Measurements from ENCODE around the gene TMC5. TPM values are rescaled to one million over a fixed set of nuclear protein-coding genes. Genes with fewer than 3 reads are reported as not detected.

Gene TMC5
- total and polyA plus RNA-seq, 2 of the 8 experiments (the other 6 are each of a cell fraction or from before 2014, with no cell fraction given) = 1.6 to 1.8 TPM

DNA sequence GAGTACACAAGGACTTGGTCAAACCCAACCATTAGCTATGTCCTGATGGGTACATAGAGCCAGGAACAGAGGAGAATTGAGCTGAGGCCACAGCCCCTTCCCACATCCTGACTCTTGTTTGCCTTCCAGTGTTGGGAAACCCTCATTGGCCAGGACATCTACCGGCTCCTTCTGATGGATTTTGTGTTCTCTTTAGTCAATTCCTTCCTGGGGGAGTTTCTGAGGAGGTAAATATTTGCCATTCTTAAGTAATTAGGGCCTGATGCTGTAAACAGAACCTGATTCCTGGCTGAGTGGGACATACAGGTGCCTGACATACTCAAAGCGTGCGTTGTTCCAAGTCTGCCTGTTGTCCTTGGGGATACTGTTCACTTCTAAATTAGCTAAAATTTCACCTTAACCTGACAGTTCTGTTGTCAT lies 61.6 kb downstream of the TMC5 start (continued):
- TF ChIP-seq, protein P1, sequence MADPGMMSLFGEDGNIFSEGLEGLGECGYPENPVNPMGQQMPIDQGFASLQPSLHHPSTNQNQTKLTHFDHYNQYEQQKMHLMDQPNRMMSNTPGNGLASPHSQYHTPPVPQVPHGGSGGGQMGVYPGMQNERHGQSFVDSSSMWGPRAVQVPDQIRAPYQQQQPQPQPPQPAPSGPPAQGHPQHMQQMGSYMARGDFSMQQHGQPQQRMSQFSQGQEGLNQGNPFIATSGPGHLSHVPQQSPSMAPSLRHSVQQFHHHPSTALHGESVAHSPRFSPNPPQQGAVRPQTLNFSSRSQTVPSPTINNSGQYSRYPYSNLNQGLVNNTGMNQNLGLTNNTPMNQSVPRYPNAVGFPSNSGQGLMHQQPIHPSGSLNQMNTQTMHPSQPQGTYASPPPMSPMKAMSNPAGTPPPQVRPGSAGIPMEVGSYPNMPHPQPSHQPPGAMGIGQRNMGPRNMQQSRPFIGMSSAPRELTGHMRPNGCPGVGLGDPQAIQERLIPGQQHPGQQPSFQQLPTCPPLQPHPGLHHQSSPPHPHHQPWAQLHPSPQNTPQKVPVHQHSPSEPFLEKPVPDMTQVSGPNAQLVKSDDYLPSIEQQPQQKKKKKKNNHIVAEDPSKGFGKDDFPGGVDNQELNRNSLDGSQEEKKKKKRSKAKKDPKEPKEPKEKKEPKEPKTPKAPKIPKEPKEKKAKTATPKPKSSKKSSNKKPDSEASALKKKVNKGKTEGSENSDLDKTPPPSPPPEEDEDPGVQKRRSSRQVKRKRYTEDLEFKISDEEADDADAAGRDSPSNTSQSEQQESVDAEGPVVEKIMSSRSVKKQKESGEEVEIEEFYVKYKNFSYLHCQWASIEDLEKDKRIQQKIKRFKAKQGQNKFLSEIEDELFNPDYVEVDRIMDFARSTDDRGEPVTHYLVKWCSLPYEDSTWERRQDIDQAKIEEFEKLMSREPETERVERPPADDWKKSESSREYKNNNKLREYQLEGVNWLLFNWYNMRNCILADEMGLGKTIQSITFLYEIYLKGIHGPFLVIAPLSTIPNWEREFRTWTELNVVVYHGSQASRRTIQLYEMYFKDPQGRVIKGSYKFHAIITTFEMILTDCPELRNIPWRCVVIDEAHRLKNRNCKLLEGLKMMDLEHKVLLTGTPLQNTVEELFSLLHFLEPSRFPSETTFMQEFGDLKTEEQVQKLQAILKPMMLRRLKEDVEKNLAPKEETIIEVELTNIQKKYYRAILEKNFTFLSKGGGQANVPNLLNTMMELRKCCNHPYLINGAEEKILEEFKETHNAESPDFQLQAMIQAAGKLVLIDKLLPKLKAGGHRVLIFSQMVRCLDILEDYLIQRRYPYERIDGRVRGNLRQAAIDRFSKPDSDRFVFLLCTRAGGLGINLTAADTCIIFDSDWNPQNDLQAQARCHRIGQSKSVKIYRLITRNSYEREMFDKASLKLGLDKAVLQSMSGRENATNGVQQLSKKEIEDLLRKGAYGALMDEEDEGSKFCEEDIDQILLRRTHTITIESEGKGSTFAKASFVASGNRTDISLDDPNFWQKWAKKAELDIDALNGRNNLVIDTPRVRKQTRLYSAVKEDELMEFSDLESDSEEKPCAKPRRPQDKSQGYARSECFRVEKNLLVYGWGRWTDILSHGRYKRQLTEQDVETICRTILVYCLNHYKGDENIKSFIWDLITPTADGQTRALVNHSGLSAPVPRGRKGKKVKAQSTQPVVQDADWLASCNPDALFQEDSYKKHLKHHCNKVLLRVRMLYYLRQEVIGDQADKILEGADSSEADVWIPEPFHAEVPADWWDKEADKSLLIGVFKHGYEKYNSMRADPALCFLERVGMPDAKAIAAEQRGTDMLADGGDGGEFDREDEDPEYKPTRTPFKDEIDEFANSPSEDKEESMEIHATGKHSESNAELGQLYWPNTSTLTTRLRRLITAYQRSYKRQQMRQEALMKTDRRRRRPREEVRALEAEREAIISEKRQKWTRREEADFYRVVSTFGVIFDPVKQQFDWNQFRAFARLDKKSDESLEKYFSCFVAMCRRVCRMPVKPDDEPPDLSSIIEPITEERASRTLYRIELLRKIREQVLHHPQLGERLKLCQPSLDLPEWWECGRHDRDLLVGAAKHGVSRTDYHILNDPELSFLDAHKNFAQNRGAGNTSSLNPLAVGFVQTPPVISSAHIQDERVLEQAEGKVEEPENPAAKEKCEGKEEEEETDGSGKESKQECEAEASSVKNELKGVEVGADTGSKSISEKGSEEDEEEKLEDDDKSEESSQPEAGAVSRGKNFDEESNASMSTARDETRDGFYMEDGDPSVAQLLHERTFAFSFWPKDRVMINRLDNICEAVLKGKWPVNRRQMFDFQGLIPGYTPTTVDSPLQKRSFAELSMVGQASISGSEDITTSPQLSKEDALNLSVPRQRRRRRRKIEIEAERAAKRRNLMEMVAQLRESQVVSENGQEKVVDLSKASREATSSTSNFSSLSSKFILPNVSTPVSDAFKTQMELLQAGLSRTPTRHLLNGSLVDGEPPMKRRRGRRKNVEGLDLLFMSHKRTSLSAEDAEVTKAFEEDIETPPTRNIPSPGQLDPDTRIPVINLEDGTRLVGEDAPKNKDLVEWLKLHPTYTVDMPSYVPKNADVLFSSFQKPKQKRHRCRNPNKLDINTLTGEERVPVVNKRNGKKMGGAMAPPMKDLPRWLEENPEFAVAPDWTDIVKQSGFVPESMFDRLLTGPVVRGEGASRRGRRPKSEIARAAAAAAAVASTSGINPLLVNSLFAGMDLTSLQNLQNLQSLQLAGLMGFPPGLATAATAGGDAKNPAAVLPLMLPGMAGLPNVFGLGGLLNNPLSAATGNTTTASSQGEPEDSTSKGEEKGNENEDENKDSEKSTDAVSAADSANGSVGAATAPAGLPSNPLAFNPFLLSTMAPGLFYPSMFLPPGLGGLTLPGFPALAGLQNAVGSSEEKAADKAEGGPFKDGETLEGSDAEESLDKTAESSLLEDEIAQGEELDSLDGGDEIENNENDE (IDR thresholded peaks at IDR 0.05; ENCODE audit: insufficient replicate concordance, low read length) = no peak
- TF ChIP-seq POLR2A (IDR thresholded peaks at IDR 0.05; ENCODE audit: control extremely low read depth in 1 of 2, low read depth in 2 of 2, low read length in 2 of 2) (no peak), RNF2 (IDR thresholded peaks at IDR 0.05; ENCODE audit: borderline replicate concordance, low read depth, low read length, missing control alignments, poor library complexity, severe bottlenecking) (no peak), CHD1 (IDR thresholded peaks at IDR 0.05; ENCODE audit: low read depth, low read length) (no peak), GABPA (IDR thresholded peaks at IDR 0.05; ENCODE audit: borderline replicate concordance, insufficient read depth, low read length) (no peak), BACH1 (IDR thresholded peaks at IDR 0.05; ENCODE audit: low read length) (no peak), KDM1A (IDR thresholded peaks at IDR 0.05; ENCODE audit: borderline replicate concordance, low read length) (no peak), NRF1 (IDR thresholded peaks at IDR 0.05; ENCODE audit: low read depth, low read length) (no peak), BRCA1 (IDR thresholded peaks at IDR 0.05; ENCODE audit: low read depth, low read length) (no peak), ASH2L (IDR thresholded peaks at IDR 0.05; ENCODE audit: low read length) (no peak)
- TF ChIP-seq, protein P2, sequence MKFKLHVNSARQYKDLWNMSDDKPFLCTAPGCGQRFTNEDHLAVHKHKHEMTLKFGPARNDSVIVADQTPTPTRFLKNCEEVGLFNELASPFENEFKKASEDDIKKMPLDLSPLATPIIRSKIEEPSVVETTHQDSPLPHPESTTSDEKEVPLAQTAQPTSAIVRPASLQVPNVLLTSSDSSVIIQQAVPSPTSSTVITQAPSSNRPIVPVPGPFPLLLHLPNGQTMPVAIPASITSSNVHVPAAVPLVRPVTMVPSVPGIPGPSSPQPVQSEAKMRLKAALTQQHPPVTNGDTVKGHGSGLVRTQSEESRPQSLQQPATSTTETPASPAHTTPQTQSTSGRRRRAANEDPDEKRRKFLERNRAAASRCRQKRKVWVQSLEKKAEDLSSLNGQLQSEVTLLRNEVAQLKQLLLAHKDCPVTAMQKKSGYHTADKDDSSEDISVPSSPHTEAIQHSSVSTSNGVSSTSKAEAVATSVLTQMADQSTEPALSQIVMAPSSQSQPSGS (IDR thresholded peaks at IDR 0.05; ENCODE audit: low read length) = no peak
